ENCODE measurements around the gene PRR36.
"Not testable (repeated sequence)": the region's sequence is repeated elsewhere in the genome, so short reads cannot be mapped to it uniquely, and the experiment has no call there.

The PRR36 gene

DNA sequence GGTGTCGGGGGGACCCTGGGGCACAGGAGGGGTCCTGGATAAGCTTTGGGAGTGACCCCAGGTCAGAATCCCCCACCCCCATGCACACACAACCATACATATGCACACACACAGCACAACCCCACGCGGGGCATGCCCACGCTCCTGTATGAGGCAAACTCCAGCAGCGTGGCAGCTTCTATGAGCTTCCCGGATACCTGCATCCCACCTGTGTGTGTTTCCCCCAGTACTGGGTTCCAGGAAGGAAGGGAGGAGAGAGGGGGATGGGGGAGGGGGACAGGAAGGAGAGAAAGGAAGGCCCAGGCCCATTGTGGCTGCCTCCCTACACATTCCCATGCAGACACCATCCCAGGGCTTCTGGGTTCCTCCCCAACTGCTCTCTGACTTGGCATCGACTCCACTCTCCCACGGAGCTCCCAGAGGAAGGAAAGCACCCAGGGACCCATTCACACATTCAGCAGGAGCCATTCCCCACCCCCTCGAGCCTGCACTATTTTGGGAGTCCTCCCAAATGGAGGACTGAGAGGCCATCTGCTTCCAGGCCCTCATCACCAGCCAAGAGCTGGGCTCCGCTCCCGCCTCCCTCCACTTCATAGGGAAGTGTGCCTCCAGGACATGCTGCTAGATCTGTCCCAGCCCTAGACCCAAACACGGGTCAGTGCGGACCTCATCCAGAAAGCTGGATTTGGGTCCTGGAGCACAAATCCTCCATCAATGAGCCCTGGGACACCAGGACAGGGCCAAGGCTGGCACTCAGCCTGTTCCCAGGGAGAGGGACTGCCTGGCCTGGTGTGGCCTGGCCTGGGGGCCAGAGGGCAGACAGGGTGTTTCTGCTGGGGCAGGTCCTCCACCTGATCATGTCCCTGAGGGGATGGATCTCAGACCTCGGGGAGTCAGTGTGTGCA, 13.2 kb downstream of the PRR36 start:
- no peak for DNase-seq (ENCODE audit: low read depth in 2 of 2)

DNA sequence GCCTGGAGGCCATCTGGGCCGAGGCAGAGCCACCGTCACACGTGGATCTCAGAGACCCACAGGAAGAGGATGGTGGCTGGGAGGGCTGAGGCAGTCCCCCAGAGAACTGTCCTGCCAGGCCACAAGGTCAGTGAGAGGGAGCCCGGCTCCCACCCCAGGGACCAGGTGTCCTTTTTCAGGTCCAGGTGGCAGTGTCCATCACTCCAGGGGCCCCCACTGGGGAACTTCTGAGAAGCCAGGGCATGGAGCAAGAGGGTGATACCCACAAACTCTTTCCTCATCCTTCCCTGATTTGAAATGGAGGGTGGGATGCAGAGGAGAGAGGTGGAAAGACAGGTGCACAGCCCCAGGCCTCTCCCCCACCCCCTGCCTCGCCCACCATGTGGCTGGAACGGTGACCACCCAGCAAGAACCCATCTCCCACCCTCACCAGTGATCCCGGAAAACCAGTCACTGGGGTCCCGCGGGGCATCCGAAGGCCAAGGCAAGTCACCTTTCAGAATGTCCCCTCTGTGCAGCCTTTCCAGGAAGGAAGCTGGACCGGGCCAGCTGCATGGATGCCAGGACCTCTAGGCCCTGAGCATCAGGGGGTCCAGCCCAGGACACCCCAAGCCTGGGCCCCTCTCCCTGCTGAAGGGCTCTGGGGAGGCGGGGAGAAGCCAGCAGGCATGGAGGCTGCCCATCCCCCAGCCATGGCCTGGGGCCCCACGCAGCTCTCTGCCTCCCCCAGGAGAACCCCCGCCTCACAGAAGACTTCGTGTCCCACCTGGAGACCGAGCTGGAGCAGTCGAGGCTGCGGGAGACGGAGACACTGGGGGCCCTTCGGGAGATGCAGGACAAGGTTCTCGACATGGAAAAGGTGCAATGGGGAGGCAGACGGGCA, 14.1 kb downstream of the PRR36 start:
- no peak for DNase-seq (ENCODE audit: low read depth in 2 of 2)

DNA sequence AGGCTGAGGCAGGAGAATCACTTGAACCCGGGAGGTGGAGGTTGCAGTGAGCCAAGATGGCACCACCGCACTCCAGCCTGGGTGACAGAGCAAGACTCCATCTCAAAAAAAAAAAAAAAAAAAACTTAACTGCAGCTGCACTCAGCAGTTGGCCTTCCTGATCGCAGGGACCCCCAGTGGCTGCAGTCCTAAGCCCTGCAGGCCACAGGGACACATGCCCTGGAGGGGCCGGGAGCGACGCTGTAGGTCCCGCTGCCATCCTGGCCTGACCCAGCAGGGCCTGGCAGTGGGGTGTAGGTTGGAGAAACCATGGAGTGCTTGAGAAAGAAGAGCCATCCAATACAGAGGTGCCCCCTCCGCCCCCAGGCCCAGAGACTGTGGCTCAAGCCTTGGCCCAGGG, 15.1 kb downstream of the PRR36 start:
- not testable (repeated sequence) for DNase-seq (ENCODE audit: low read depth in 2 of 2)

DNA sequence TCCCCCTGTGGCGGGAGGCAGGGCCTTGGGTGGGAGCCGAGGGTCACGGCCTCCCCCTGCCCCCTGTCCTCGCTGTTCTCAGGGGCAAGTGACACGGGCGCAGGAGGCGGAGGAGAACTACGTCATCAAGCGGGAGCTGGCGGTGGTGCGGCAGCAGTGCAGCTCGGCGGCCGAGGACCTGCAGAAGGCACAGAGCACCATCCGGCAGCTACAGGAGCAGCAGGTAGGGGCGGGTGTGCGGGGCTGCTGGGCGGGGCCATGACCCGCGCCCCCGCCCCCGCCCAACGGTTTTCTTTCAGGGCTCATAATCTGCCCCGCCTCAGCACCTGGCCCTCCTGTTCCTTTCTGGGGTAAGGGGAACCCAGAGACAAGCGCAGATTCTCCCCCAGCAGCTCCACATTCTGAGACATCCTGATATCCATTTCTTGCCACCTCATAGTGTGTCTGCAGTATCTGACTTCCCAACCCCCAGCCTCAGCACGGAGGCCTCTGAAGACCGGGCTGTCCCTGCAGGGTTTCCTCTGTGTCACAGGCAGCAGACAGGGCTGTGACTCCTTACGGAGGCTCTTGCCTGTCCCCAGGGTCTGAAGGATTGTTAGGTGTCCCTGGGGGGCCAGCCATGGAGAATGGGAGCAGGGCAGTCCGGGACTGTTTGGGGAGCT, 15.9 kb downstream of the PRR36 start:
- no peak for DNase-seq (ENCODE audit: low read depth in 2 of 2)

DNA sequence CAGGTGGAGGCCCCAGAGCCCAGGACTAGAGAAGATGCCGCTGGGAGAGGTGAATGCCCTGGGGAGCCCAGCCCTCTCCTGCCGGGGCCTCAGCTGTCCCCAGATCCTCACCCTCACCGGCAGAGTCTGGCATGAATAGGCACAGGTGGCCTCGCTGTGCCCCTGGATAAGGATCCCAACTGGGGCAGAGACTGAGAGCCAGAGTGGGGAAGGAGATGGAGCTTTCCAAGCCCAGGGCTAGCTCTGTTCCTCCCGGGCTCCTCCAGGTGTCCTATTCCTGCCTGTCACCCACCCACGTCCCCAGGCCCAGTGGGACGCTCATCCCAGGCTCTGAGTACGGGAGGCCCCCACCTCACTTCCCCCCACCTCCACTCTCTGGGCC, 16.5 kb downstream of the PRR36 start:
- DNase-seq (ENCODE audit: low read depth in 2 of 2): no peak

DNA sequence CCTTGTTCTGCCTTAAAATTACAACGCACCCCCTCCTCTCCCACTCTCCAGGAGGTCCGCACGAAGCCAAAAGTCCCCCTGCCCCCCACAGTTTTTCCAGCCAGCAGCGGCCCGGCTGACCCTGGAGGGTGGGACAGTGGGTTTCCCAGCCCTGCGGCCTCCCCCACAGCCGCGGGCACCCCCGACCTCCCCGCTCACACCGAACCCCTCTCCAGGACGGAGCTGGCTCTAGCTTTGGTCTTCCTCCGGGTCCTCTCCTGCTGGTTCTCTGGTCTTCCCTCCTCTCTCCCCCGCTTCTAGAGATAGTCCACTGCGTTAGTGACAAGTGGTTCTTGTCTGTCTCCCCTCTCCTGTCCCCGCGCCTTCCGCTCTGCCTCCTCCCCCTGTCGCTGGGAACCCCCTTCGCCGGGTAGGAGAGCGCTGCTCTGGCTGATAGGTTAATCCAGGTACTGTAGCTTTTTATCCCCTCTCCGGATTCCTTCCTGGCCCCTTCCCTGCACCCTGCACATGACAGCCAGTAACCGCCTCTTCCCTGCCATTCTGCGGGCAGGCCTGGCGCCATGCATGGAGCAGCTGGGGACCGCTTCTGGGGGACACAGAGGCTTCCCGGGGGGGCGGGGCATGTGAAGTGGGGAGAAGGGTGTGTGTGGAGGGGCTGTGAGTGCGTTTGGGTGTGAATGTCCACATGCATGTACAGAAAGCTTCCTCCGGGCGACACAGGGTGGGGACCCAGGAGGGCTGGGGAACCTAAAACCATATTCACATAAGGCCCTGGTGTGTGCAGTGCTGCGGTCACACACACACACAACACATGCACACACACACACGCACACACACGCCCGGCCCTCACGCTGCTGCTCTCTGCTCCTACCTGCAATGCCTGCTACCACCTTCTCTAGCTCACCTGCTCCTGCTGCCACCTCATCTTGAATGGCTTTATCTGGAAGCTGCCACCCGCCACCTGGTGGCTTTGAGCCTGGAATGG, 17.2 kb downstream of the PRR36 start:
- no peak for DNase-seq (ENCODE audit: low read depth in 2 of 2)

DNA sequence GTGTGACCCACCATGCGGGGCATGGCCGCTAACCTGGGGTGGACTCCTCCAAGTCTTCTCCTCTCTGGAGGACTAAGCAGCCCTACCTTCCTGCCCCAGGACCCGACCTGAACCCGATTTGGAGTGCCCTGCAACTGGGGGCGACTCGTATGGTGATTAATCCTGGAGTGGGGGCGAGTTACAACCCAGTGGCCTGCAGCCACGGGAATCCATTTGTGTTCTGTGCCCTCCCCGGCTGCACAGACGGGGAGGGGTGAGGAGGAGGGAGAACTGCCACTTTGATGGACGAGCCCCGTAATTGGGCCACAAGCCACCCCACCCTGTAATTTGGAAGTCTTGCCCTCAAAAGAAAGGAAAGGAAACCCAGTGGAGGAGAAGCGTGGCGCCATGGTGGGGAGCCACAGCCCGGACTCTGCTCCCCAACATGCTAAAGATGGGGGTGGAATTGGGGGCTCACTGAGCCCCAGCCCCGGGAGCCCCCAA, 18.0 kb downstream of the PRR36 start:
- no peak for DNase-seq (ENCODE audit: low read depth in 2 of 2)

DNA sequence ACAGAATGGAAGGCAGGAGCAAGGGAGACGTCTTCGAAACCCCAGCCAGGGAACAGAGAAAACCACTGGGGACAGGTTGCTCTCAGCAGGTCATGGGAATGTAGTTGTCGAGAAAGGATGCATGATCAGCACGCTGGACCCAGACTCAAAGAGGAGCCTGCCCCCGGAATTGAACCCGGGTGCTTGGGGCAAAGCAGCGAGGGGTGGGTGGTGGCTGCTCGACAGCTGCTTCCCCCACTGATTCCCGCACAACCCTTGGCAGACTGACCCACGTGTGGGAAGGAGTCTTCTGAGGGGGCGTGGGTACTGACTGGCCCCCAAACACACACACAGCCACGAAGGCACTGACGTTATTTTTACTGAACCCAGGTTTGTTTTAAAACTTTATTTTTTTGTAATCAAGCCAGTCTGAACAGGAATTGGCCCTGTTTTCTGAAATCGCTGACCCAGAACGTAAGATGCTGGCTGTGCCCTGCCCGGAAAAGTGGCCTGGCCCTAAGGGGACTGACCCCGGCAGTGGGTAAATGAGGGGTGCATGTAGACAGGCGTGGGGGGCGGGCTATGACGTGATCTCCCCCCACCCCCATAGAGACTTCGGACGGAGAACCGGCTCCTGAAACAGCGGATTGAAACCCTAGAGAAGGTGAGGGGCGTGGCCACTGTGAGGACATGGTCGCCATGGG, 18.6 kb downstream of the PRR36 start:
- DNase-seq (ENCODE audit: low read depth in 2 of 2): no peak

DNA sequence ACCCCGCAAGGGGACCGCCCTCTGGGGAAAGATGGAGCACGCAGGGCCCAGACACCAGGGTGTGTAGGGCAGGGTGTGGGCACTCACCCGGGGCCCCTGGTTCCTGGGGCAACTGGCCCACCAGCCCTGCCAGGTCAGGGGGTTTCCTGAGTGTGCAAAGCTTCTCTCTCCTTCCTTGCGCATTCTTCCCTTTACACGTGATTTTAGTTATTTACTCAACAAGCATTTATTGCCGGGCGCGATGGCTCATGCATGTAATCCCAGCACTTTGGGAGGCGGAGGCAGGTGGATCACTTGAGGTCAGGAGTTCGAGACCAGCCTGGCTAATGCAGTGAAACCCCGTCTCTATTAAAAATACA, 20.4 kb downstream of the PRR36 start:
- DNase-seq (ENCODE audit: low read depth in 2 of 2): no peak

DNA sequence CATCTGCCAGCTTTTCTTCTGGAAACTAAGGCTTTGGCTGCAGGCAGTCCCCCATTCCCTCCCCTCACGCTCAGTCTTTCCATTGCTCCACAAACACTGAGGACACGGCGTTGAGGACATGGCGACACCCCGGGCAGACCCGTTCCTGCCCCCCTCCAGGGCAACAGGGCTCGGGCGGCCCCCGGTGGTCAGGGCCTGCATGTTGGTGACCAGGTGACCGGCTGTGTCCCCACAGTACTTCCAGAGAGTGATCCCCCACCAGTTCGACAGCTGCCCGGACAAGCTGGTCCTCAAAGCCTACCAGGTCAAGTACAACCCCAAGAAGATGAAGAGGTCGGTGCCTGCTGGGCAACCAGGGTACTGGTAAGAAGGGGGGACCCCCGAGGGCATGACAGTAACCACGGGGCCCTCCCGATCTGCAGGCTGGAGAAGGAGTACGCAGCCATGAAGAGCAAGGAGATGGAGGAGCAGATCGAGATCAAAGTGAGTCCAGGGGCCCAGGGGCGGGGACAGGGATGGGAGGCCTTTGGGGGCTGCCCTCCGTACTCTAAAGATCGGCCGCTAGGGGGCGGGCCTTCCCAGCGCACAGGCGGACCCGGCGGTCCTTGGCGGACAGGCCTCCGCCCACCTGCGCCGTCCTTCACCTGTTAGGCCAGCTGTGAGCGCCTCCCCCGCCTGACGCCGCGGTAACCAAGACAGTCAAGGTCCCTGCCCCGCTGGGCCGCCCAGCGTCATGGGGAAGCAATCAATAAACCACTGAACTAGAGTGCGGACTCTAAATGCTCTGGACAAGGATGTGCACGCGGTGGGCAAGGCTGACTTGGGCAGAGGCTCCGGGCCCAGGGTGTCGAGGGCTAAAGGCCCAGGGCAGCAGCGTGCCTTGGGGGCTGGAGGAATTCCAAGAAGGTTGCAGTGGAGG, 21.1 kb downstream of the PRR36 start:
- DNase-seq (ENCODE audit: low read depth in 2 of 2): peak in 1 of 2 donors; percentile 50

DNA sequence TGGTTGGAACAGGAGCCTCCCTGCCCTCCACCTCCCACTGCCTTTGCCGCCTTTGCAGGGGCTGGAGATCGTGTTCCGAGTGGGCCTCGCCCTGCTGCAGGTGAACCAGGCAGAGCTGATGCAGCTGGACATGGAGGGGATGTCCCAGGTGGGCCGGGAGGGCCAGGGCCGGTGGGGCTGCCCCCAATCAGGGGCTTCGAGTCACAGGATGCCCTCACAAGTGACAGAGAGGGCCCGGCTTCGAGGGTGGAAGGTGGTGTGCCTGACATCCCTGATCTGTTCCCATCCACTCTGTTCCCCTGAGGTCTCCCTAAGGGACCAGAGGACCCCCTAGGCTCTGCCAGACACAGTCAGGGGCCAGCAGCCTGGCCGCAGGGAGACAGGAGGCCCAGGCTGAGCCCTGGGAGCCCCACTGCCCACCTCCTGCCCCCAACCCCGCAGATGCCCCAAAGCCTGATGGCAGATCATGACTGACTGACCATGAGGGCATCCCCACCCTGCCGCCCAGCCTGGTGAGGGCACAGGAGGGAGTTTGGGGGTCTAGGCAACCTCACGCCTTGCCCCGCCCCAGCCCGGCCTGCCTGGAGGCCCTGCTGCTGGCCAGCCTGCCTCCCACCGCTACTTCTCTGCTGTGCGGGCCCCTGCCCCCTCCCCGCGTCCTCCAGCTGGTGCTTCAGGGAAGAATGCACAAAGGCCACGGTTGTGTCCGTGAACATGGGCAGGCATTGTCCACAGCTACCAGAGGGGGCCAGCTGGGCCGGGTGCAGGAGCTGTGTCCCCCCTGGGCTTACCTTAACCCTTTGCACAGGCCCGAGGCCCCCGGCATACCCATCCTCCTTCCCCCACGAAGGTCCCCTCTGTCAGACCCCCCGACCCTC, 22.3 kb downstream of the PRR36 start:
- no peak for DNase-seq (ENCODE audit: low read depth in 2 of 2)

DNA sequence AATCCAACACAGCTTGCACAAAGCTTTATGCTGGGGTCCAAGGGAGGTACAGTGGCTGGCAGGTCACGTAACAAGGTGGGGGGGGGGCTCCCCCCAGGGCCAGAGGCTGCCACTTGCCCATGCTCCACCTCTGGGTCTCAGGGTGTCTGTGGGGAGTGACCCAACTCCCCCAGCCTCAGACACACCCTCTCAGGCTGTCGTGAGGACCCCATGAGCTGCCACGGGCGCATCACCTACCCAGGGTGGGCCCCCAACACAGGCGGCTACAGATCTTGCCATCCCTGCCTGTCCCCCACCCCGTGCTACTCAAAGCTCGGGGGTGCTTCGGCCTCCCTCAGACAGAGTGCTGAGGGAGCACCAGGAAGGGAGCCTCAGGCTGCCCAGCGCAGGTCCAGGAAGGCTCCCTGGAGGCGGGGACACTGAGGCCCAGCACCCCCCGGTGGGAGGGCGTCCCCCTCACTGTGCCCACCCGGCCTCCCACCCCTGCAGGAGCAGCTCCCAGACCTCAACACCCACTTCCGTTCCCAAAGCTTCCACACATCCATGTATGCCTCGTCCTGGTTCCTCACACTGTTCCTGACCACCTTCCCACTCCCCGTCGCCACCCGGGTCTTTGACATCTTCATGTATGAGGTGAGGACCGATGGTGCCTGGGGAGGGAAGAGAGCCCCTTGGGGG, 23.1 kb downstream of the PRR36 start:
- no peak for DNase-seq (ENCODE audit: low read depth in 2 of 2)

DNA sequence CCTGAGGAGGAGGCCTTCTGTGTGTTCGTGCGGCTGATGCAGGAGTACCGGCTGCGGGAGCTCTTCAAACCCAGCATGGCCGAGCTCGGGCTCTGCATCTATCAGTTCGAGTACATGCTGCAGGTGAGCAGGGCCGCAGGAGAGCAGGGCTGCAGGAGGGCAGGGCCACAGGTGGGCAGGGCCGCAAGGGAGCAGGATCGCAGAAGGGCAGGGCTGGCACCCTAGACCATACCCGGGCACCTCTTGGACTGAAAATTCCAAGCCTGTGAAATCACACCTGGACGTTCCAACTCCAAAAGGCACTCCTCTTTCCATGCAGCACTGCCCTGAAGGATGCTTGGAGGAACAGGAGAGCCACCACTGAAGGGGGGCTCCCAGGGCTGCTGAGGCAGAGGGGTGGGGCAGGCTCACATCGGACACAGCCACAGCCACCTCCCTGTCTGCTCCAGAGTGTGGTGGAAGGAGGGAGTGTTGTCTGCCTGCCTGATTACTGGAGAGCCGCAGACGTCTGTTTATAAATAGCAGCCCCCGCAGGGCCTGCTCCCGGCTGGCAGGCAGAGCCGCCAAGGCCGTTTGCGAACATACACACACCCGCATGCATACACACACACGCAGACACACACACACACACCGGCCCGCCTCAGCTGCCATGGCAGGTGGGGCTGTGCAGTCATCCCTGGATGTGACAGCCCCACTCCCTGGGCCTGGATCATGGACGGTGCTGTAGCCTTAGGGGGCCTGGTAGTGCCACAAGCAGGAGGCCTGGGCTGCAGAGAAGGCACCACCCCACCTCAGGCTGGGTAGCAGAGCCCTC, 24.0 kb downstream of the PRR36 start:
- no peak for DNase-seq (ENCODE audit: low read depth in 2 of 2)

DNA sequence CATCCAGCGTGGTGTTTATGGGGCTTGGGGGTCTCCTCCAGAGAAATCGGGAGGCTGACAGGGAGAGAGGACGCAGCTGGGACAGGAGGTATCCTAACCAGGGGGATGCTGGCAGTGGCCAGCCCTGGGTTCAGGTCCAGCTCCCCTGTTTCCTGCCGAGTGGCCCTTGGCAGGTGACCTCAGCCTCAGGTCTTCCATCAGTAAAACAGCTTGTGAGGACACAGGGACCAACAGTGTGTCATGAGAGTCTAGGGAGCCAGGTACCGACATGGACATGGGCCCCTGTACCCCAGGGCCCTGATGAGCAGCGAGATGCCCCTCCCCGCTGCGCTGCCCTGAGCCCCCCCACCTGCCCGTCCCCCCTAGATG, 24.6 kb downstream of the PRR36 start:
- no peak for DNase-seq (ENCODE audit: low read depth in 2 of 2)

DNA sequence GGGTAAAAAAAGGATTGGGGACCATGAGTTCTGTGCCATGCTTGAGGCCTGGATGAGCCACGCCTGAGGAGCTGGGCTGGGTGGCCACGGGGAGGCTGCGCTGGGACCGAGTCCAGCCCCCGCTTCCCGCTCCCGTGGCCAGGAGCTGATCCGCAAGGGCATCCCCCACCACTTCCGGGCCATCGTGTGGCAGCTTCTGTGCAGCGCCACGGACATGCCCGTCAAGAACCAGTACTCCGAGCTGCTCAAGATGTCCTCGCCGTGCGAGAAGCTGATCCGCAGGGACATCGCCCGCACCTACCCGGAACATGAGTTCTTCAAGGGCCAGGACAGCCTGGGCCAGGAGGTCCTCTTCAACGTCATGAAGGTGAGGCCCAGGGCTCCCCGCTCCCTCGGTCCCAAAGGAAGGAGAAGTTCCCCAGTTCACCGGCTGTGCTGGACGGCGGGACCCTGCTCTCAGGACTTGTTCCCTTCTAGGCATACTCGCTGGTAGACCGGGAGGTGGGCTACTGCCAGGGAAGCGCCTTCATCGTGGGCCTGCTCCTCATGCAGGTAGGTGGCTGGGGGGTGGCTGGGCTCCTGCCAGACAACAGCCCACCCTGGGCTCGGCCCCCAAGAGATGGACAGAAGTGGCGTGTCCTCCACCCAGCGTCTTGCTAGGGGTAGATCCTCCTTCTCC, 25.3 kb downstream of the PRR36 start:
- DNase-seq (ENCODE audit: low read depth in 2 of 2): no peak

DNA sequence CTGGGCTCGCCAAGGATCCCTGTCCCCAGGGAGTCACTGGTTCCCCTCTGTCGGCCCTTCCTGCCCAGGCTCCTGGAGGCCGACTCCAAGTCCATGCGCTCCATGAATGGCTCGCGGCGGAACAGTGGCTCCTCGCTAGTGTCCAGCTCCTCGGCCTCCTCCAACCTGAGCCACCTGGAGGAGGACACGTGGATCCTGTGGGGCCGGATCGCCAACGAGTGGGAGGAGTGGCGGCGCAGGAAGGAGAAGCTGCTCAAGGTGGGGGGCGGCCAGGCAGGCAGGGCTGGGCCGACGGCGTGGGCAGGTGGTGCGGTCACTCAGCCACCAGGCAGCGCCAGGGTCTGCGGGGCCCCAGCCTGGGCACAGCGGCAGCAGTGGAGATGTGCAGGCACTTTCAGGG, 26.5 kb downstream of the PRR36 start:
- no peak for DNase-seq (ENCODE audit: low read depth in 2 of 2)
